ENCODE measurements around the gene NOXRED1.

GRCh38 chr14:77467801-77468200 lies 44.5 kb upstream of the NOXRED1 start:
- TF ChIP-seq POLR2A (IDR thresholded peaks at IDR 0.05) = no peak
- TF ChIP-seq CTCF (IDR thresholded peaks at IDR 0.05) = no peak

All from adrenal gland (tissue), 5 donors.